Vagina (tissue), 2 donors: Measurements from ENCODE around the gene CMYA5.

Experiments
- CTCF ChIP-seq, 3 experiments: fragments of 450-650 bp in 2 of 3; fragments of 200-600 bp in 1 of 3; sonication (generic) in 1 of 3; IDR thresholded peaks; one replicate each; pipeline ENCODE4 v1.5.1; 2017 to 2019; ENCODE audit warnings: antibody characterized with exemption in 3 of 3, mild to moderate bottlenecking in 2 of 3, moderate library complexity in 2 of 3
- POLR2A ChIP-seq, 2 donors: fragments of 450-650 bp; IDR thresholded peaks; one replicate each; pipeline ENCODE4 v1.6.1; 2017; ENCODE audit warnings: antibody characterized with exemption in 2 of 2, mild to moderate bottlenecking in 2 of 2, moderate library complexity in 2 of 2
- POLR2AphosphoS5 ChIP-seq, 2 donors: sonication (generic); formaldehyde crosslinking; IDR thresholded peaks; one replicate each; pipeline ENCODE4 v1.9.0; 2017; ENCODE audit warnings: antibody characterized with exemption in 2 of 2, mild to moderate bottlenecking in 2 of 2, low read depth in 1 of 2; ENCODE audit not compliant: insufficient read depth in 1 of 2

- TF ChIP-seq POLR2A (IDR thresholded peaks at IDR 0.05) (no peak), POLR2AphosphoS5 (IDR thresholded peaks at IDR 0.05; ENCODE audit: insufficient read depth in 1 of 2, low read depth in 1 of 2) (no peak), CTCF (IDR thresholded peaks at IDR 0.05) (no peak)
Observed at GRCh38 chr5:79834754-79835714, 145.4 kb downstream of the CMYA5 start.
